ENCODE results near the gene SMIM28.

SMIM28 gene

GRCh38 chr6:138336221-138336620, 41.5 kb upstream of the SMIM28 start:
- H3K4me3 ChIP-seq (replicated peaks; ENCODE audit: low read depth, low read length): no peak overlapping the region
- DNase-seq (ENCODE audit: low read depth): no peak
- TF ChIP-seq, protein P1, sequence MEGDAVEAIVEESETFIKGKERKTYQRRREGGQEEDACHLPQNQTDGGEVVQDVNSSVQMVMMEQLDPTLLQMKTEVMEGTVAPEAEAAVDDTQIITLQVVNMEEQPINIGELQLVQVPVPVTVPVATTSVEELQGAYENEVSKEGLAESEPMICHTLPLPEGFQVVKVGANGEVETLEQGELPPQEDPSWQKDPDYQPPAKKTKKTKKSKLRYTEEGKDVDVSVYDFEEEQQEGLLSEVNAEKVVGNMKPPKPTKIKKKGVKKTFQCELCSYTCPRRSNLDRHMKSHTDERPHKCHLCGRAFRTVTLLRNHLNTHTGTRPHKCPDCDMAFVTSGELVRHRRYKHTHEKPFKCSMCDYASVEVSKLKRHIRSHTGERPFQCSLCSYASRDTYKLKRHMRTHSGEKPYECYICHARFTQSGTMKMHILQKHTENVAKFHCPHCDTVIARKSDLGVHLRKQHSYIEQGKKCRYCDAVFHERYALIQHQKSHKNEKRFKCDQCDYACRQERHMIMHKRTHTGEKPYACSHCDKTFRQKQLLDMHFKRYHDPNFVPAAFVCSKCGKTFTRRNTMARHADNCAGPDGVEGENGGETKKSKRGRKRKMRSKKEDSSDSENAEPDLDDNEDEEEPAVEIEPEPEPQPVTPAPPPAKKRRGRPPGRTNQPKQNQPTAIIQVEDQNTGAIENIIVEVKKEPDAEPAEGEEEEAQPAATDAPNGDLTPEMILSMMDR (IDR thresholded peaks at IDR 0.05; ENCODE audit: low read length, missing control alignments): no peak

- no peak for DNase-seq (ENCODE audit: low read depth)
- TF ChIP-seq, protein P1 (IDR thresholded peaks at IDR 0.05; ENCODE audit: low read length, missing control alignments): no peak
- no peak overlapping the region for H3K4me3 ChIP-seq (replicated peaks; ENCODE audit: low read depth, low read length)
Observed at GRCh38 chr6:138337076-138337475, 40.6 kb upstream of the SMIM28 start.

GRCh38 chr6:138339024-138339423, 38.7 kb upstream of the SMIM28 start:
- no peak overlapping the region for H3K4me3 ChIP-seq (replicated peaks; ENCODE audit: low read depth, low read length)
- no peak for DNase-seq (ENCODE audit: low read depth)
- TF ChIP-seq, protein P1 (IDR thresholded peaks at IDR 0.05; ENCODE audit: low read length, missing control alignments): no peak

DNA sequence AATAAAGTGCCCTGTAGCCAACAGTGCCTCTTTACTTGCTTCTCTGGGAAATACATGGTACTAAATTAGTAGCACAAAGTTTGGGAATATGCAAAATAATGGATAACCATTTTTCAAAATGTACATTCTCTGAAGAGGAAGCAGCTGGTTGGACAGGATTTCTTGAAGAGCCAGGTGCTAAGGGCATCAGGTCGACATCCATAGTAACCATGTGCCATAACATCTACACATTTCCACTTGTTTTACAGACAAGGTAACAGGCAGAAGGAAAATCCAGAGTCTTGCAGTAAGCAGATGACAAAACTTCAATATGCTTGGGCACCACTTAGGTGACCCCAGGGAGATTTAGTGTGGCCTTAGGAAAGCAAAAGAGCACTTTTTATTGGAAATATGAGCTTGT, 36.5 kb upstream of the SMIM28 start:
- no peak for DNase-seq (ENCODE audit: low read depth)
- TF ChIP-seq, protein P1 (IDR thresholded peaks at IDR 0.05; ENCODE audit: low read length, missing control alignments): no peak
- H3K4me3 ChIP-seq (replicated peaks; ENCODE audit: low read depth, low read length): no peak overlapping the region

GRCh38 chr6:138343112-138343511, 34.6 kb upstream of the SMIM28 start:
- TF ChIP-seq, protein P1 (IDR thresholded peaks at IDR 0.05; ENCODE audit: low read length, missing control alignments): no peak
- DNase-seq (ENCODE audit: low read depth): no peak
- H3K4me3 ChIP-seq (replicated peaks; ENCODE audit: low read depth, low read length): no peak overlapping the region

GRCh38 chr6:138345565-138346285, 32.0 kb upstream of the SMIM28 start:
- TF ChIP-seq, protein P1 (IDR thresholded peaks at IDR 0.05; ENCODE audit: low read length, missing control alignments): no peak
- no peak for DNase-seq (ENCODE audit: low read depth)
- H3K4me3 ChIP-seq (replicated peaks; ENCODE audit: low read depth, low read length): no peak overlapping the region

Data from fibroblast of pulmonary artery (primary cell).